GM10248 (cell line): ENCODE data around the gene TMEM270.

ENCODE experiments used
- CTCF ChIA-PET: fragments of 300-600 bp; sonication (Branson Sonifier 250); formaldehyde crosslinking; extraction: SDS; loops from one replicate; lab custom pipeline; 2021; ENCODE audit warnings: antibody characterized with exemption; lab: Yijun Ruan, JAX
- POLR2A ChIA-PET: fragments of 350-650 bp; sonication (Branson Sonifier 250); formaldehyde crosslinking; extraction: SDS; loops from one replicate; lab custom pipeline; 2020; ENCODE audit warnings: antibody characterized with exemption; lab: Yijun Ruan, JAX
- DNase-seq: peaks from one replicate; pipeline ENCODE4 v3.0.0; 2012; ENCODE audit errors: extremely low spot score
- TF ChIP-seq, protein P1 (sequence below): IDR thresholded peaks from 2 replicates; pipeline ENCODE4 v1.5.1; 2012; ENCODE audit warnings: mild to moderate bottlenecking, low read depth; ENCODE audit errors: extremely low read depth, missing control alignments, control extremely low read depth

TMEM270 gene

DNA sequence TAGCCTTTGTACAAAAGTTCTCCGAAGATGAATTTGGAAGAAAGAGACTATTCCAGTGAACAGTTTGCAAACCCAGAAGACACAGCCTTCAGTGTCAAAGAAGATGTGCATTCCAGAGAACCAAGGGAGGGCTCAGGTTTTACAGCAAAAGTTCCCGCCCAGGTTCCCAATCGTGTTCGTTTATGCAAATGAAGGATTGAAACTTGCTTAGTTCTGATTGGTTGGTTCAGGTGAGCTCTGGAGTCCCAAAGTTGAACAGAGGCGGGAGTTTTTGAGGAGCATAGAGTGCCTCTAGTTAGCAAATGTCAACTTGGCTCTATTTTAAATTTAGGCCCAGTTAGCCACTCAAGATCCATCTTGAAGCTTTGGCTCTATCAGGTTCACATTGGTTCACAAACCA lies 51.3 kb downstream of the TMEM270 start:
- ChIA-PET POLR2A (no interaction called here), CTCF (no interaction called here)
- TF ChIP-seq, protein P1, sequence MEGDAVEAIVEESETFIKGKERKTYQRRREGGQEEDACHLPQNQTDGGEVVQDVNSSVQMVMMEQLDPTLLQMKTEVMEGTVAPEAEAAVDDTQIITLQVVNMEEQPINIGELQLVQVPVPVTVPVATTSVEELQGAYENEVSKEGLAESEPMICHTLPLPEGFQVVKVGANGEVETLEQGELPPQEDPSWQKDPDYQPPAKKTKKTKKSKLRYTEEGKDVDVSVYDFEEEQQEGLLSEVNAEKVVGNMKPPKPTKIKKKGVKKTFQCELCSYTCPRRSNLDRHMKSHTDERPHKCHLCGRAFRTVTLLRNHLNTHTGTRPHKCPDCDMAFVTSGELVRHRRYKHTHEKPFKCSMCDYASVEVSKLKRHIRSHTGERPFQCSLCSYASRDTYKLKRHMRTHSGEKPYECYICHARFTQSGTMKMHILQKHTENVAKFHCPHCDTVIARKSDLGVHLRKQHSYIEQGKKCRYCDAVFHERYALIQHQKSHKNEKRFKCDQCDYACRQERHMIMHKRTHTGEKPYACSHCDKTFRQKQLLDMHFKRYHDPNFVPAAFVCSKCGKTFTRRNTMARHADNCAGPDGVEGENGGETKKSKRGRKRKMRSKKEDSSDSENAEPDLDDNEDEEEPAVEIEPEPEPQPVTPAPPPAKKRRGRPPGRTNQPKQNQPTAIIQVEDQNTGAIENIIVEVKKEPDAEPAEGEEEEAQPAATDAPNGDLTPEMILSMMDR, result no peak

More for the DNA sequence above, 51.3 kb downstream of the TMEM270 start:
- DNase-seq, result no peak
